GM18873 (cell line): ENCODE results near the gene RIMS4.

Experiments
- ATAC-seq: cut with Tn5 transposase; IDR thresholded peaks from one replicate; pipeline ENCODE4 v1.9.1; 2021; ENCODE audit warnings: mild to moderate bottlenecking, moderate library complexity, moderate number of reproducible peaks; ENCODE audit not compliant: unreplicated experiment, low FRiP score

Gene RIMS4

DNA sequence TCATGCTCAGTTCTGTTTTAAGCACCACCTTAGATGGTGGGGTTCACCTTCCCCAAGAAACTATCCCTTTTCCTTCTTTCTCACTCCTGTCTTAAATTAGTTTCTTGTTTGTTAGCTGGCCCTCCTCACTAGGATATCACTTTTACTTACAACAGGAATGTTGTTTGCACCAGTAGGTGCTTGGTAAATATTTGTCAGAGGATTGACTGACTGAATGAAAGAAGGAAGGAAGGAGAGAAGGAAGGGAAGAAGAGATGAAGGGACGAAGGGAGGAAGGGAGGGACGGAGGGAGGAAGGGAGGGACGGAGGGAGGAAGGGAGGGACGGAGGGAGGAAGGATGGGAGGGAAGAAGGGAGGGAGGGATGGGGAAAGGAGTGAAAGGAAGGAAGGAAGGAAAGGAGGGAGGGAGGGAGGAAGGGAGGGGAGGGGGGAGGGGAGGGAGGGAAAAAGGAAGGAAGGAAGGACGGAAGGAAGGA, 65.2 kb downstream of the RIMS4 start:
- ATAC-seq = no peak

DNA sequence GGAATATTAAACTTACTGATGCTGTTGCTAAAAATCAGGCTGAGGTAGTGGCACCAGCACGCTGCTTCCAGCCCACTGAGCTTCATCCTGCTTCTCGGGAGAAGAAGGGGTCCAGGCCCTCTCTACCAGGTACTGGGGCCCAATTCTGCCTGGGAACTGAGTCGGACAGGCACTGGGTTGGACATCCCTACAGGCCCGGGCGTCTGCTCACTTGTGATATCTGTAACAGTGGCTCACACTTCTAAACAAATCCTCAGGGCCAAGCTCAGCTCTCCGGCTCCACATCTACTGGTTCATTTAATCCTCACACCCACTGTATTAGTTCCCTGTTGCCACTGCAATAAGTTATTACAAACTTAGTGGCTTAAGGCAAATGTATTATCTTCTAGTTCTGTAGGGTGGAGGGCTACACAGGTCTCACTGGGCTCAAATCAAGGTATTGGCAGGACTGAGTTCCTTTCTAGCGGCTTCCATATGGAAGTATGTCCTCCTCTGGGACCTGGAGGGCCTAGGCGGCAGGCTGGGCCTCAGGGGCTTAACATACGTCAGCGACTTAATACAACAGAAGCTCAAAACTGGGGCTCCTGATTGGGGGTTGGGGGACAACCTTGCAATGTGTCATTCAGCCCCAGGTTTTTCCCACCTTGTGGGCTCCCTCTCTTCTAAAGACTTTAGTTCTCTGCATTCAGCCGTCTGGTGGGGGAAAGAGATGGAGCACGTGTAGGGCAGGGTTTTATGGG, 66.3 kb downstream of the RIMS4 start:
- ATAC-seq = no peak

DNA sequence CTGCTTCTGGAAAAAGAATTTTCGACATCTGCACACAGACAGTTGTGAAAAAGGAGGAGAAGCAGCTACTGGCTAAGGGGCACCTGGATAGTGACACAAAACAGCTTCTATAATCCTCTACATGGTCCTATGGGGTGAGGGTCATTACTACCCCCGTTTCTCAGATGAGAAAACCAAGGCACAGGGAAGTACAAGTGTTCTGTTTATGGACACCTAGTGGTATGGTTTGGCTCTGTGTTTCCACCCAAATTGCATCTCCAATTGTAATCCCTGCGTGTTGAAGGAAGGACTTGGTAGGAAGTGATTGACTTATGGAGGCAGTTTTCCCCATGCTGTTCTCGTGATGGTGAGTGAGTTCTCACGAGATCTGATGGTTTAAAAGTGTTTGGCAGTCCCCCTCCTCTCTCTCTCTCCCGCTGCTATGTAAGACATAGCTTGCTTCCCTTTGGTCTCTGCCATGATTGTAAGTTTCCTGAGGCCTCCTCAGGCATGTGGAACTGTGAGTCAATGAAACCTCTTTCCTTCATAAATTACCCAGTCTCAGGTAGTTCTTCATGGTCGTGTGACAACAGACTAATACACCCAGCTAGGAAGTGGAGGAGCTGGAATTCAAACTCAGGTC, 67.2 kb downstream of the RIMS4 start:
- no peak for ATAC-seq

DNA sequence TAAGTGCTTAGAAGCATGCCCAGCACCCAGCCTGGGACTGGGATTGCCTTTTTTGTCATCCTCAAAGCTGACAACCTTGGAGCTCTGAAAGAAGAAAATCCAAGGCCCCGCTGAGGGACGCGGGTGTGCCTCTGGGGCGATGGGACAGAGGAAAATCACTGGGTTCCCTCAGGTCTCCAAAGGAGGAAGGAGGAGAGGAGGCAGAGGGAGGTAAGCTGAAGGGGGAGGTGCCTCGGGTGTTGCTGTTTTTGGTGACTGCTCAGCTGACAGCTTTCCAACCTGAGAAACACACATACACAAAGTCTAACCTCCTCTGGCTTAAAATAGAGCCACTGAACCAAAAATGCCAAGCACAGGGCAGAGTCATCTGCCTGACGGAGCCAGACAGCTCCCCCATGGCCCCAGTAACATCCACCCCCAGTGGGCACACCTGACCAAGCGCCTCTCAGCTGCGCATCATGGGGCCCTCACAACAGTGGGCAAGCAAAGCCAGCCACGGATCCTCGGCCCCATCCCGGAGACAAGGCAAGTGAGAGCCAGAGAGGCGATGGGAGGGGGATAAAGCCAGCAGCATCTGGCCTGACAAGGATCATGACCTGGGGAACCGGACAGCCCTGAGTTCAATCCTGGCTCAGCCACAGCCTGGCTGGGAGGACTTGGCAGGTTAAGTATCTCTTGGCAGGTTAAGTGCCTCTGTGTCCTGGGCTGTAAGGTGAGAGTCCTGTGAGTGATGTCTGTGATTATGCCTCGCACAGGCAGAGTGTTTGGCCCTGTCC, 67.9 kb downstream of the RIMS4 start:
- ATAC-seq = no peak

DNA sequence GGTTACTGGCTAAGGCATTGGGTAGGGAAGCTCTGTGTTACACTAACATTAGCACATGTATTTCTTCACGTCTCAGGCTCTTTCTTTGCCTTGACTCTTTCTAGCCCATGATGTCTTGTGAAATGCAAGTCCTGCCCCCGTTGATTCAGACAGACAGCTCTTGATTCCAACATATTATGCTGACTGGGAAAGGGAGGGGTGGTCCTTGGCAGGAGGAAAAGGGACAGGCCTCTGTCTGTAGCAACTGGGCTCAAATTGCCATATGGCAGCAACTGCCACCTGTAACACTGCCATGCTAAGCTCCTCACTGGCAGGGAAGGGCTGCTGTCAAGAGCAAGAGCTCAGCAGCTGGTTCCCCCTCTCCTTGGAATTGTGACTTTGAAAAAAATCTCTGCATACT, 70.4 kb downstream of the RIMS4 start:
- no peak for ATAC-seq

DNA sequence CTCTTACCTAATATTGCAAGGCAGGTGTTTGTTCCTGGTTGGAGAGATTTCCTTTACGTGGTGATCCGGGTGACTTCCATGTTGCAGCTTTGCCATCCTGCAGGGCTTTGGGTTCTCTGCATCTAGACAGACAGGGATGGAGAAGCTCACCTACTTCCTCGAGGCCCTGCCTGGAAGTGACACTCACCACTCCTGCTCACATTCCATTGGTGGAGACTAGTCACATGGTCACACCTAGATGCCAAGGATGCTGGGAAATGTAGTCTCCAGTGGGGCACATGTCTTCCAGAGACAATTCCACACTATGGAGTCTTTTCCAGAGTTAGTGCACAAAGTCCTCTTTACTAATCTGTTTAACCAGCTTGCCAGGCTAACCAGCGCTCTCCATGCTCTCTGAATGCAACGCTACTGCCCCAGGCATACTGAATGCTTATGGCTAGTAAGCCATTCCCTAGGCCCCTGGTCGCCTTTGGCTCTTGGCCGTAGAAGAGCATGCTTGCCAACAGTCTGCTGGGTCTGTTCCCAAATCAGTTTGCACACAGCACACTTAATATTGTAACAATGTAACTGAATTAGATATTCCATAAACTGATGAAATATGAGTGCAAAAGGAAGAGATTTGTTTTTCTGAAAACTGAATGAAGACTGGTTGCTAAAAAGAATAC, 71.4 kb downstream of the RIMS4 start:
- no peak for ATAC-seq

DNA sequence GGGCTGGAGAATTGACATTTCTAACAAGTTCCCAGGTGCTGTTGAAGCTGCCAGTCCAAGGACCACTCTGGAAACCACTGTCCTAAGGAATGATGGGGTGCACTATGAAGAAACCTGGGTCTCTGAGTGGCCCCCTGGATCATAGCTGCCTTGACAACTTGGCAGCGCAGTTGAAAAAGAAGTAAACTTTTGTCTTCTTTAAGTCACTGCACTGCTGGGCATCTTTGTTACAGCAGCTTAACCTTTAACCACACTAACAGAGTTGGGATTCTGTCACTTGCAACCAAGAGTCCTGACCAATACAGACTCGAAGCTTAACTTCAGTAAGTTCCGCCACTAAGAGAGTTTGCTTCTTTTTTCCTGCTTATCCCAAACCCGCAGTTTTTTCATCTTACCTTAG, 73.2 kb downstream of the RIMS4 start:
- ATAC-seq = no peak

DNA sequence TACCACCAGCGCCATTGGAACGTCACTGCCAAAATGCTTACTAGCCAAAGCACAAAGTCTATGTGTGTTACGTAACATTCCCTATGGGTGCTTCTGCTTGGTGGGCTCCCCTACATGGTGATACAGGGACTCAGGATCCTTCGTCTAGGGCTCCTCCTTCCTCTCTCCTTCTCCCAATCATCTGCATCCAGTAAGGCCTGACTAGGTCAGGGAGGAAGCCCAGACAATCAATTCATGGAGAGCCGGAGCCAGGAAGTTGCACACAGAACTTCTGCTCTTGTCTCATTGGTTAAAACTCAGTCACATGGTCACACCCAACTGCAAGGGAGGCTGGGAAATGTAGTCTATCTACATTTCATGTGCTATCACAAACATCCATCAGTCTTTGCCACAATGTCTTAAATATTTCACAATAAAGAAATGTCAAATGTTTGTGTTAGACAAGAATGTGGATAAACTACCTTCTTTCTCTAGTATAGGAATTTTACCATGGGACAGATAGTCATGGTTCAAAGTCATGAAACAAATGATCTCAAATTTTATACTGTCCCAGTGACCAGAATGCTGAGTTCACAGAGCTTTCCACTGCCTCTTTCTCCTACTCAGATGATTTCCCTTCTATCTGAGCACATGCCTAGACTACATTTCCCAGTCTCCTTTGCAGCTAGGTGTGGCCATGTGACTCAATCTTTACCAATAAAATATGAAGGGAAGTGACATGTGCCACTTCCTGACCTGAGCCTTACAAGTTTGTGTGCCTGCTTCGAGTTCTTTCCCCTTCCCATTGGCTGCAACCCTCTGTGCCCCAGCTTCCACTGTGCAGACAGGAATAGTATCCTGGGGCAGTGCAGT, 74.0 kb downstream of the RIMS4 start:
- ATAC-seq = no peak

DNA sequence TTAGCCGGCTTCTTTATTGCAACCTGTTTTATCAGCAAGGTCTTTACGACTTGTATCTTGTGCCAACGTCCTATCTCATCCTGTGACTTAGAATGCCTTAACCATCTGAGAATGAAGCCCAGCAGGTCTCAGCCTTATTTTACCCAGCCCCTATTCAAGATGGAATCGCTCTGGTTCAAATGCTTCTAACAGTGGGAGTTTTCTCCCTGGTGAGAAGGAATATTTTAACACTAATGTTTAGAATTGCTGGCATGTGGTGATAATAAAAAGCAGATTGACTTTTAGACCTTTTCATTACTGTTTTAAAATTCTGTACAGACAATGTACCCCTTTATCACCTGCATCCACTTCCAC, 74.6 kb downstream of the RIMS4 start:
- no peak for ATAC-seq

DNA sequence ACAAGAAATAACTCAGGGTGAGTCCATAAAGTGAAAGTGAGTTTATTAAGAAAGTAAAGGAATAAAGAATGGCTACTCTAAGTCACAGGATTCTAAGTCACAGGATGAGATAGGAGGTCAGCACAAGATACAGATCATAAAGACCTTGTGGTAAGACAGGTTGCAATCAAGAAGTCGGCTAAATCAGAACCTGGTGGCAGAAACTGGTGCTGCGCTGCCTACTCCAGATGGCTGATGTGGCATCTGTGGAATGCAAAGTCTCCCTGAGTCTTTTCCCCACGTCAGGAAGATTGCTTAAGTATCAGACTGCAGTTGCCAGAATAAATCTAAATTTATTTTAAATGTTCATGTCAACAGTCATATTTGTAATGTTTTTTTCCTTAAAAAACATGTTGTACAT, 75.4 kb downstream of the RIMS4 start:
- no peak for ATAC-seq

DNA sequence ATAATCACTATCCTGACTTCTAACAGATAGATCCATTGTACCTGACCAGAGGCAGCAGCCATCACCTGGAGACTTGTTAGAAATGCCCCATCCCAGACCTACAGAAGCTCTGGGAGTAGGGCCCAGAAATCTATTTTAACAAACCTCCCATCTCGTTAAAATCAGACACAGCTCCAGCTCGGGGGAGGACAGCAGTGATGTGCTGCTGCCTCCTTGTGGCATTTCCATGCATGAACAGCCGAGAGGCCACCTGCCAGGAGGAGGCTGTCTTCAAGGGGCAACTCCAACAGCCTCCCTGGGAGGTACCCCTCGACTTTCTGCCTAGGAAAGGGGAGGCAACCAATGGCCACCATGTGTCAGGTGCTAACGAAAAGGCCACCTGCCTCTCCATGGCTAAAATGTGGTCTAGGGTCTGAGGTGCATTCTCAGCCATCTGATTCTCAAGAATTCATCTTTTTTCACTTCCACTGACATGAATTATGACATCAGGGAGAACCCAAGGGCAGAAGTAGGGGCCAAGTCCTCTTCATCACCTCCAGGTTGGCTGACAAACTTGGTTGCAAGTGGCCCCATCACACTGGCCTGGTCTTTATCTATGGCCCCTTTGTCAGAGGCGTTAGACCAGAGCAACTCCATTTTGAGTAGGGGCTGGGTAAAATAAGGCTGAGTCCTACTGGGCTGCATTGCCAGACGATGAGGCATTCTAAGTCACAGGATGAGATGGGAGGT, 76.8 kb downstream of the RIMS4 start:
- no peak for ATAC-seq

DNA sequence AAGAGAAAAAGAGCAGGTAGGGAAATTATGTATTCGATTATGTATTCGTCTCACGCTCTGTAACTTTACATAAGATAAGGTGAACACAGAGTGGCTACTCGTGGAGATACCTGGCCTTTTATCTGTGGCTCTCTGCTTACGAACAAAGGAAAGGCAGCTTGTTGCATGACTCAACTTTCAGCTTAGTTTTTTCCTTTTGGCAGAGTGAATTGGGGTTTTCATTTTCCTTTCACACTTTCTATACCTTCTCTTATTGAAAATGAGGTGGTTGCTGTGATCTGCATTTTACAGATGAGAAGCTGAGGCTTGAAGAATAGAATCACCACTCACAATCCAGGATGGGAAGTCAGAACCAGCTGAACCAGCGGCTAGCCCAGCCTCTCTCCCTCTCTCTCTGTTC, 78.0 kb downstream of the RIMS4 start:
- ATAC-seq = no peak

DNA sequence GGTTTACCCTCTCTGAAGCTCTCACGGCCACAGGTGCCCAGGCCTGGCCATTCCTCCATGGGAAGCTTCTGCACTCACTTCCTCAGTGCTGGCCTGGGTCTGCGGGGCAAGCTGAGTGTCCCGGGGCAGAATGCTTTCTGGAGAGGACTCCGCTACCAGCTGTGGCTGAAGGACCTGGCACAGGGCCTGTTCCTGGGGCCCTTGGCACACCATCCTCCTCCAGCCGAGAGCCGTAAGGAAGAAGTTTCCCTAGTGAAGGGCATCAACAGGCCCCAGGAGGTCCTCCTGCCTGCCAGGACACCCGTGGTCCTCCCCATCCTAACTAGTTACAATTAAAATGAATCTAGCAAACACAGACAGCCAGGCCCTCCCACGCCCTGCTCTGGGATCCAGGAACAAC, 78.7 kb downstream of the RIMS4 start:
- no peak for ATAC-seq

DNA sequence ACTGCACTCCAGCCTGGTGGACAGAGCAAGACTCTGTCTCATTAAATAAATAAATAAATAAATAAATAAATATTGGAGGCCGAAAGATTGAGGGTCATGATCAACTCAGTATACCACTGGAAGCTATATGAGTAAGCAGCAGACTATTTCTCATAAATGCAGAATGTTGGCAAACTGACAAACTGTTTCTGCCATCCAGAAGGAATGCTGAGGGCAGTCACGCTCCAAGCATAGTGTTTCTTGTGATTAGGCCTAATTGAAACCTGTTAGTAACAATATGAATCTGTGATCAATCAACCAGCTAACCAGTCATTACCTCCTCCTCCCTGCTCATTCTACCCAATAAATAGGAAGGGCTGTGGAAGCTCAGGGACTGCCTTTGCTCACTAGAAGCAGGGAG, 79.9 kb downstream of the RIMS4 start:
- no peak for ATAC-seq

DNA sequence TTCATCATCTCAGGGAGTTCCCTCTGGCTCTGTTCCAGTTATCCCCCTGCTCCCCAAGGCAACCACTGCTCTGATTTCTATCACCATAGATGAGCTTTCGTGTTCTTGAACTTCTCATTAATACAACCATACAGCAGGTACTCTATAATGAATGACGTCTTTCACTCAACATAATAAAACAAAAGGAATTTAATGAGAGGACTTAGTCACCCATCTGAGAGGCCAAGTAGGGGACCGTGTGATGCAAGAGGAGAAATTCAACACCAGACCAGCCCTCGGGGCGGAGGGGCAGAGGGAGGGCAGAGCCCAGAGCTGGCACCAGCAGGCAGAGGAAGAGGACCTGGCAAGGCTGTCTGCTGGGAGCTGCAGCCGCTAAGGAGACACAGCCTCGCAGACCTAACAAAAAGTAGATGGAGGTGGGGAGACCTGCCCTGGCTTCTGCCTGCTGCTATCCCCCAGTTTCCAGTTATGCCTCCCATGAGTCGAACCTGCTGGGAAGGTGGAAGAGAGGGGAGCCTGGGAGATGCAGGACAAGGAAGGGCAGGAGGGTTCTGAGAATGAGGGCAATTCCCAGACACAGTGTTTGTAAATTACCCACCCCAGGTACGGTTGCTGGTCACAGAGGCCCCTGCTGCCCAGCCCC, 81.4 kb downstream of the RIMS4 start:
- no peak for ATAC-seq

DNA sequence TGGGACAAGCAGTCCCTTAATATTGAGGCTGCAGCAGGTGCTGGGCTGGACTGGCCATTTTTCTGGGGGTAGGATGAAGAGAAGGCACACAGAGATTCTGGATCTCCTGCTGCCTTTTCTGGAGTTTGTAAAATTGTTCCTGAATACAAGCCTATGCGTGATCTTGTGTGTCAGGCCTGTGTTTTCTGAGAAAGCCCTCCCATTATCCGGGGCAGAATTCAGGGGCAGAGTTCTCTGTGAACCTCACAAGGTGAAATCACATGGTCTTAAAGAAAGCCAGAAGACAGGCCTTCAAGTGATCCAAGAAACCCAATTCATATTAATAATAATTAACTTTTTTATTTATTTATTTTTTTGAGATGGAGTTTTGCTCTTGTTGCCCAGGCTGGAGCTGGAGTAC, 82.7 kb downstream of the RIMS4 start:
- ATAC-seq = no peak

DNA sequence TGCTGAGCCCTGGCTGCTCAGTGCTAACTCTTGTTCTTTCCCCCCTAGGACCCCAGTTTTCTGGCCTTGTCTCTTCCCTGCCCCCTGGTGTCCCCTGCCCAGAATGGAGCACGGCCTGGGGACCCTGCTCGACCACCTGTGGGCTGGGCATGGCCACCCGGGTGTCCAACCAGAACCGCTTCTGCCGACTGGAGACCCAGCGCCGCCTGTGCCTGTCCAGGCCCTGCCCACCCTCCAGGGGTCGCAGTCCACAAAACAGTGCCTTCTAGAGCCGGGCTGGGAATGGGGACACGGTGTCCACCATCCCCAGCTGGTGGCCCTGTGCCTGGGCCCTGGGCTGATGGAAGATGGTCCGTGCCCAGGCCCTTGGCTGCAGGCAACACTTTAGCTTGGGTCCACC, 83.3 kb downstream of the RIMS4 start:
- no peak for ATAC-seq

DNA sequence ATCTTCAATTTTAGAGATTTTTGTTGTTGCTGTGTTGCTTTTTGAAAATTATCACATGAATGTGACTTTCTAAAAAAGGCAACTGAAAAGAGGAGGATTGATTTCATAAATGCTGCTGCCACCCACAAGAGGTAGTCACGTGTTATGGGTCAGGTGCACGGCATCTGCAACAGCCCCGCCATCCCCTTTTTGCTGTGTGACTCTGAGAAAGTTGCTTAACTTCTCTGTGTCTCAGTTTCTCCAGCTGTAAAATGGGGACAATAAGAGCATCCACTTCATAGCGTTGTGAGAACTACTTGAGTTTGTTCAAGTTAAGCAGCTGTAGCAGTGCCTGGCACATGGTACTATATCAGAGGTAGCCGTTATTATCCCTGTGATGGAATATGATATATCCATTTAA, 84.5 kb downstream of the RIMS4 start:
- no peak for ATAC-seq

DNA sequence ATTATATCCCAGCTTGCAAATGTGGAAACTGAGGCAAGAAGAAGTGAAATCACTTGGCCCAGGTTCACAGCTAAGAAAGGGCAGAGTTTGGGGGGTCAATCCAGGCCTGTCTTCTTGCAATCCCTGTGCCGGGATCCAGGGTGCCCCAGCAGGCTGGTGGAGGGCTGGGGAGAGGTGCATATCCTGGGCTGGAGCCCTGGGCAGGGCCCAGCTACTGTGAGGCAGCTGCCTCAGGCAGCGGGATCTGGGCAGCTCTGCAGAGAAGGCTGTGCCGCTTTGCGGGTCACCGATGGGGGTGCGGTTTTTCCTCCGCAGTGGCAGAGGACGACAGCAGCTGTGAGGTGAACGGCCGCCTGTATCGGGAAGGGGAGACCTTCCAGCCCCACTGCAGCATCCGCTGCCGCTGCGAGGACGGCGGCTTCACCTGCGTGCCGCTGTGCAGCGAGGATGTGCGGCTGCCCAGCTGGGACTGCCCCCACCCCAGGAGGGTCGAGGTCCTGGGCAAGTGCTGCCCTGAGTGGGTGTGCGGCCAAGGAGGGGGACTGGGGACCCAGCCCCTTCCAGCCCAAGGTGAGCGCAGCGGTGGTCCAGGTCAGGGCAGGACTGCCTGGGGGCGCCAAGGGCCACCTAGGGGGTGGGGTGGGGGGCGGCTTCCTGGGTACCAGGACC, 85.8 kb downstream of the RIMS4 start:
- ATAC-seq = no peak
